ENCODE measurements around the gene LEUTX.

LEUTX gene

GRCh38 chr19:39778763-39779162, at the start of gene LEUTX:
LEUTX (plus strand) TSS chr19:39778854; CDS start chr19:39778921, 67 bp downstream.
- Histone ChIP-seq H3K9ac (ENCODE audit: insufficient read length, low read depth) (no peak within 1 kb of the TSS), H3K4me1 (ENCODE audit: insufficient read depth, insufficient read length) (no peaks in the 10 kb centered on the region), H3K4me3 (ENCODE audit: insufficient read length, low read depth) (no peak within 1 kb of the TSS), H3K36me3 (ENCODE audit: insufficient read depth, insufficient read length, low read length) (no peaks in the 10 kb centered on the region), H3K27me3 (ENCODE audit: insufficient read depth, insufficient read length) (no peaks in the 10 kb centered on the region), H3K9me3 (ENCODE audit: insufficient read depth, low read length) (no peaks in the 10 kb centered on the region)
- TF ChIP-seq ZNF274 (IDR thresholded peaks at IDR 0.05; ENCODE audit: low read depth, low read length), result no peak
- TF ChIP-seq SUZ12 (IDR thresholded peaks at IDR 0.05; ENCODE audit: extremely low read depth, insufficient read depth, insufficient read length), result no peak
- TF ChIP-seq YY1 (IDR thresholded peaks at IDR 0.05; ENCODE audit: insufficient read depth, insufficient read length), result no peak
- no peak for DNase-seq (ENCODE audit: low read depth, low spot score)

GRCh38 chr19:39729594-39729993, 49.1 kb upstream of the LEUTX start:
- no peaks in the 10 kb centered on the region for H3K9me3 ChIP-seq (ENCODE audit: insufficient read depth, low read length)
- no peaks in the 10 kb centered on the region for H3K4me1 ChIP-seq (ENCODE audit: insufficient read depth, insufficient read length)
- TF ChIP-seq YY1 (IDR thresholded peaks at IDR 0.05; ENCODE audit: insufficient read depth, insufficient read length) (no peak), ZNF274 (IDR thresholded peaks at IDR 0.05; ENCODE audit: low read depth, low read length) (no peak), SUZ12 (IDR thresholded peaks at IDR 0.05; ENCODE audit: extremely low read depth, insufficient read depth, insufficient read length) (no peak)
- H3K4me3 ChIP-seq (ENCODE audit: insufficient read length, low read depth), result no peak overlapping the region
- H3K27me3 ChIP-seq (ENCODE audit: insufficient read depth, insufficient read length), result no peaks in the 10 kb centered on the region
- H3K36me3 ChIP-seq (ENCODE audit: insufficient read depth, insufficient read length, low read length), result no peaks in the 10 kb centered on the region
- H3K9ac ChIP-seq (ENCODE audit: insufficient read length, low read depth), result no peak overlapping the region
- no peak for DNase-seq (ENCODE audit: low read depth, low spot score)

- Histone ChIP-seq H3K27me3 (ENCODE audit: insufficient read depth, insufficient read length) (no peaks in the 10 kb centered on the region), H3K4me1 (ENCODE audit: insufficient read depth, insufficient read length) (no peaks in the 10 kb centered on the region), H3K9ac (ENCODE audit: insufficient read length, low read depth) (no peak overlapping the region), H3K9me3 (ENCODE audit: insufficient read depth, low read length) (no peaks in the 10 kb centered on the region), H3K36me3 (ENCODE audit: insufficient read depth, insufficient read length, low read length) (no peaks in the 10 kb centered on the region), H3K4me3 (ENCODE audit: insufficient read length, low read depth) (no peak overlapping the region)
- TF ChIP-seq ZNF274 (IDR thresholded peaks at IDR 0.05; ENCODE audit: low read depth, low read length) (no peak), YY1 (IDR thresholded peaks at IDR 0.05; ENCODE audit: insufficient read depth, insufficient read length) (no peak), SUZ12 (IDR thresholded peaks at IDR 0.05; ENCODE audit: extremely low read depth, insufficient read depth, insufficient read length) (no peak)
- no peak for DNase-seq (ENCODE audit: low read depth, low spot score)
Measured at GRCh38 chr19:39731685-39732084, 47.0 kb upstream of the LEUTX start.

- Histone ChIP-seq H3K36me3 (ENCODE audit: insufficient read depth, insufficient read length, low read length) (no peaks in the 10 kb centered on the region), H3K9me3 (ENCODE audit: insufficient read depth, low read length) (no peaks in the 10 kb centered on the region), H3K9ac (ENCODE audit: insufficient read length, low read depth) (no peak overlapping the region), H3K4me1 (ENCODE audit: insufficient read depth, insufficient read length) (no peaks in the 10 kb centered on the region), H3K4me3 (ENCODE audit: insufficient read length, low read depth) (no peak overlapping the region), H3K27me3 (ENCODE audit: insufficient read depth, insufficient read length) (no peaks in the 10 kb centered on the region)
- no peak for DNase-seq (ENCODE audit: low read depth, low spot score)
- TF ChIP-seq ZNF274 (IDR thresholded peaks at IDR 0.05; ENCODE audit: low read depth, low read length) (no peak), YY1 (IDR thresholded peaks at IDR 0.05; ENCODE audit: insufficient read depth, insufficient read length) (no peak), SUZ12 (IDR thresholded peaks at IDR 0.05; ENCODE audit: extremely low read depth, insufficient read depth, insufficient read length) (no peak)
Measured at GRCh38 chr19:39733841-39734240, 44.8 kb upstream of the LEUTX start.

GRCh38 chr19:39735688-39736087, 43.0 kb upstream of the LEUTX start:
- Histone ChIP-seq H3K27me3 (ENCODE audit: insufficient read depth, insufficient read length) (no peaks in the 10 kb centered on the region), H3K9ac (ENCODE audit: insufficient read length, low read depth) (no peak overlapping the region), H3K4me3 (ENCODE audit: insufficient read length, low read depth) (no peak overlapping the region), H3K9me3 (ENCODE audit: insufficient read depth, low read length) (no peaks in the 10 kb centered on the region), H3K4me1 (ENCODE audit: insufficient read depth, insufficient read length) (no peaks in the 10 kb centered on the region), H3K36me3 (ENCODE audit: insufficient read depth, insufficient read length, low read length) (no peaks in the 10 kb centered on the region)
- TF ChIP-seq YY1 (IDR thresholded peaks at IDR 0.05; ENCODE audit: insufficient read depth, insufficient read length) (no peak), SUZ12 (IDR thresholded peaks at IDR 0.05; ENCODE audit: extremely low read depth, insufficient read depth, insufficient read length) (no peak), ZNF274 (IDR thresholded peaks at IDR 0.05; ENCODE audit: low read depth, low read length) (no peak)
- no peak for DNase-seq (ENCODE audit: low read depth, low spot score)

GRCh38 chr19:39736088-39736487, 42.6 kb upstream of the LEUTX start:
- H3K36me3 ChIP-seq (ENCODE audit: insufficient read depth, insufficient read length, low read length), result no peaks in the 10 kb centered on the region
- H3K9ac ChIP-seq (ENCODE audit: insufficient read length, low read depth), result no peak overlapping the region
- no peaks in the 10 kb centered on the region for H3K9me3 ChIP-seq (ENCODE audit: insufficient read depth, low read length)
- DNase-seq (ENCODE audit: low read depth, low spot score), result no peak
- TF ChIP-seq YY1 (IDR thresholded peaks at IDR 0.05; ENCODE audit: insufficient read depth, insufficient read length) (no peak), SUZ12 (IDR thresholded peaks at IDR 0.05; ENCODE audit: extremely low read depth, insufficient read depth, insufficient read length) (no peak), ZNF274 (IDR thresholded peaks at IDR 0.05; ENCODE audit: low read depth, low read length) (no peak)
- no peak overlapping the region for H3K4me3 ChIP-seq (ENCODE audit: insufficient read length, low read depth)
- no peaks in the 10 kb centered on the region for H3K4me1 ChIP-seq (ENCODE audit: insufficient read depth, insufficient read length)
- no peaks in the 10 kb centered on the region for H3K27me3 ChIP-seq (ENCODE audit: insufficient read depth, insufficient read length)

GRCh38 chr19:39737351-39737750, 41.3 kb upstream of the LEUTX start:
- Histone ChIP-seq H3K27me3 (ENCODE audit: insufficient read depth, insufficient read length) (no peaks in the 10 kb centered on the region), H3K4me3 (ENCODE audit: insufficient read length, low read depth) (no peak overlapping the region)

More at GRCh38 chr19:39737351-39737750, 41.3 kb upstream of the LEUTX start:
- Histone ChIP-seq H3K36me3 (ENCODE audit: insufficient read depth, insufficient read length, low read length) (no peaks in the 10 kb centered on the region), H3K4me1 (ENCODE audit: insufficient read depth, insufficient read length) (no peaks in the 10 kb centered on the region), H3K9me3 (ENCODE audit: insufficient read depth, low read length) (no peaks in the 10 kb centered on the region), H3K9ac (ENCODE audit: insufficient read length, low read depth) (no peak overlapping the region)
- DNase-seq (ENCODE audit: low read depth, low spot score), result no peak
- TF ChIP-seq ZNF274 (IDR thresholded peaks at IDR 0.05; ENCODE audit: low read depth, low read length), result no peak
- TF ChIP-seq SUZ12 (IDR thresholded peaks at IDR 0.05; ENCODE audit: extremely low read depth, insufficient read depth, insufficient read length), result no peak
- no peak for TF ChIP-seq YY1 (IDR thresholded peaks at IDR 0.05; ENCODE audit: insufficient read depth, insufficient read length)

Measured in NT2/D1 (cell line).